ENCODE results near the gene CBX5.
"Not testable (repeated sequence)": the region's sequence is repeated elsewhere in the genome, so short reads cannot be mapped to it uniquely, and the experiment has no call there.

CBX5 gene

GRCh38 chr12:54265364-54265812 lies 14.5 kb downstream of the CBX5 start:
- DNase-seq (ENCODE audit: low spot score): no peak

GRCh38 chr12:54262403-54262925 lies 17.5 kb downstream of the CBX5 start:
- peak; percentile 37 for DNase-seq (ENCODE audit: low spot score)

GRCh38 chr12:54261815-54262402 lies 18.0 kb downstream of the CBX5 start:
- no peak for DNase-seq (ENCODE audit: low spot score)

GRCh38 chr12:54259194-54260011 lies 20.5 kb downstream of the CBX5 start:
- DNase-seq (ENCODE audit: low spot score): peak; percentile 92

- peak; percentile 15 for DNase-seq (ENCODE audit: low spot score)
Observed at GRCh38 chr12:54258201-54258681, 21.7 kb downstream of the CBX5 start.

GRCh38 chr12:54257332-54257731 lies 22.6 kb downstream of the CBX5 start:
- DNase-seq (ENCODE audit: low spot score): no peak

GRCh38 chr12:54253240-54253639 lies 26.7 kb downstream of the CBX5 start:
- no peak for DNase-seq (ENCODE audit: low spot score)

- peak; percentile 76 for DNase-seq (ENCODE audit: low spot score)
Observed at GRCh38 chr12:54251667-54252284, 28.1 kb downstream of the CBX5 start.

- no peak for DNase-seq (ENCODE audit: low spot score)
Observed at GRCh38 chr12:54249489-54249888, 30.4 kb downstream of the CBX5 start.

- DNase-seq (ENCODE audit: low spot score): no peak
Observed at GRCh38 chr12:54246011-54246641, 33.8 kb downstream of the CBX5 start.

GRCh38 chr12:54240971-54241588 lies 38.8 kb downstream of the CBX5 start:
- no peak for DNase-seq (ENCODE audit: low spot score)

GRCh38 chr12:54240129-54240528 lies 39.8 kb downstream of the CBX5 start:
- no peak for DNase-seq (ENCODE audit: low spot score)

GRCh38 chr12:54239620-54240019 lies 40.3 kb downstream of the CBX5 start:
- DNase-seq (ENCODE audit: low spot score): no peak

- DNase-seq (ENCODE audit: low spot score): no peak
Observed at GRCh38 chr12:54238531-54238930, 41.4 kb downstream of the CBX5 start.

GRCh38 chr12:54232790-54233189 lies 47.1 kb downstream of the CBX5 start:
- DNase-seq (ENCODE audit: low spot score): peak; percentile 40

GRCh38 chr12:54231269-54231668 lies 48.7 kb downstream of the CBX5 start:
- not testable (repeated sequence) for DNase-seq (ENCODE audit: low spot score)

GRCh38 chr12:54230555-54230954 lies 49.4 kb downstream of the CBX5 start:
- DNase-seq (ENCODE audit: low spot score): no peak

GRCh38 chr12:54229624-54230212 lies 50.2 kb downstream of the CBX5 start:
- DNase-seq (ENCODE audit: low spot score): peak; percentile 89

GRCh38 chr12:54228471-54228870 lies 51.5 kb downstream of the CBX5 start:
- DNase-seq (ENCODE audit: low spot score): no peak

- not testable (repeated sequence) for DNase-seq (ENCODE audit: low spot score)
Observed at GRCh38 chr12:54227927-54228326, 52.0 kb downstream of the CBX5 start.

- DNase-seq (ENCODE audit: low spot score): no peak
Observed at GRCh38 chr12:54227376-54227775, 52.5 kb downstream of the CBX5 start.
